CD4-positive, alpha-beta memory T cell (primary cell): ENCODE measurements around the gene OPRD1. TPM values are rescaled to one million over a fixed set of nuclear protein-coding genes. Genes with fewer than 3 reads are reported as not detected.
"Not testable (repeated sequence)": the region's sequence is repeated elsewhere in the genome, so short reads cannot be mapped to it uniquely, and the experiment has no call there.

Source experiments
- CTCF ChIA-PET: fragments of 350-600 bp; sonication (Branson Sonifier 250); formaldehyde crosslinking; loops from one replicate; lab custom pipeline; 2021; ENCODE audit warnings: inconsistent platforms; ENCODE audit not compliant: partially characterized antibody; lab: Charles Lee
- POLR2A ChIA-PET: fragments of 350-600 bp; sonication (Branson Sonifier 250); formaldehyde crosslinking; loops from one replicate; lab custom pipeline; 2021; ENCODE audit not compliant: partially characterized antibody; lab: Charles Lee
- DNase-seq, 5 donors: peaks; one replicate each; pipeline versions ENCODE4 v3.0.0 to v3.0.0-alpha.2; 2020 to 2022; ENCODE audit warnings: mixed read lengths in 1 of 5
- H3K27ac ChIP-seq: one replicate; pipeline ENCODE4 v1.7.0; 2013; ENCODE audit warnings: low read depth, low read length
- H3K27me3 ChIP-seq: 2 replicates; pipeline ENCODE4 v1.7.0; 2013; ENCODE audit warnings: mild to moderate bottlenecking, low read length, moderate library complexity; ENCODE audit not compliant: insufficient read depth
- H3K36me3 ChIP-seq: 2 replicates; pipeline ENCODE4 v1.7.0; 2013; ENCODE audit warnings: mild to moderate bottlenecking, low read length, moderate library complexity; ENCODE audit not compliant: insufficient read depth
- H3K4me1 ChIP-seq: 2 replicates; pipeline ENCODE4 v1.7.0; 2013; ENCODE audit warnings: mild to moderate bottlenecking, low read length, moderate library complexity; ENCODE audit not compliant: insufficient read depth
- H3K4me3 ChIP-seq, 2 donors: one replicate each; pipeline ENCODE4 v1.7.0; 2013; ENCODE audit warnings: low read length in 2 of 2, mild to moderate bottlenecking in 1 of 2
- H3K9me3 ChIP-seq, 2 donors: one replicate each; pipeline ENCODE4 v1.7.0; 2013; ENCODE audit warnings: low read length in 2 of 2, control low read depth in 1 of 2; ENCODE audit not compliant: control insufficient read depth in 1 of 2
- H3K27ac Mint-ChIP-seq, 7 donors: one replicate each; pipeline ENCODE4 v1.8.0; 2020 to 2021; ENCODE audit warnings: mixed read lengths in 7 of 7, mild to moderate bottlenecking in 6 of 7, inconsistent platforms in 3 of 7, moderate library complexity in 3 of 7
- H3K27me3 Mint-ChIP-seq, 2 donors: one replicate each; pipeline ENCODE4 v1.8.0; 2020 to 2021; ENCODE audit warnings: mixed read lengths in 2 of 2
- H3K36me3 Mint-ChIP-seq, 2 donors: one replicate each; pipeline ENCODE4 v1.8.0; 2020 to 2021; ENCODE audit warnings: mixed read lengths in 2 of 2, inconsistent platforms in 1 of 2, mild to moderate bottlenecking in 1 of 2
- H3K4me1 Mint-ChIP-seq, 4 donors: one replicate each; pipeline ENCODE4 v1.8.0; 2020 to 2021; ENCODE audit warnings: mixed read lengths in 4 of 4, mild to moderate bottlenecking in 1 of 4
- H3K4me3 Mint-ChIP-seq, 8 donors: one replicate each; pipeline ENCODE4 v1.8.0; 2020 to 2021; ENCODE audit warnings: mixed read lengths in 8 of 8, mild to moderate bottlenecking in 7 of 8, moderate library complexity in 6 of 8, inconsistent platforms in 3 of 8
- H3K9me3 Mint-ChIP-seq, 8 donors: one replicate each; pipeline ENCODE4 v1.8.0; 2020 to 2021; ENCODE audit warnings: mixed read lengths in 8 of 8, mild to moderate bottlenecking in 5 of 8, inconsistent platforms in 3 of 8, moderate library complexity in 1 of 8
- intact Hi-C: fragments of 100-400 bp; cut with micrococcal nuclease; formaldehyde crosslinking; loops from one replicate; pipeline ENCODE4 v1.15.1; 2023
- polyA plus RNA-seq, 2 donors: library from polyadenylated mRNA; unstranded; fragments of 300-500 nt; fragmentation: Illumina TruSeq; gene quantifications; one replicate each; pipeline ENCODE4 v1.2.3, GENCODE V29; 2021
- total RNA-seq, 2 experiments: library from RNA; stranded (reverse); gene quantifications; one replicate each; pipeline ENCODE4 v1.2.3, GENCODE V29; 2021

OPRD1 gene
- total and polyA plus RNA-seq, 4 experiments from 2014 or later, result 0.03 TPM; not detected in 3

DNA sequence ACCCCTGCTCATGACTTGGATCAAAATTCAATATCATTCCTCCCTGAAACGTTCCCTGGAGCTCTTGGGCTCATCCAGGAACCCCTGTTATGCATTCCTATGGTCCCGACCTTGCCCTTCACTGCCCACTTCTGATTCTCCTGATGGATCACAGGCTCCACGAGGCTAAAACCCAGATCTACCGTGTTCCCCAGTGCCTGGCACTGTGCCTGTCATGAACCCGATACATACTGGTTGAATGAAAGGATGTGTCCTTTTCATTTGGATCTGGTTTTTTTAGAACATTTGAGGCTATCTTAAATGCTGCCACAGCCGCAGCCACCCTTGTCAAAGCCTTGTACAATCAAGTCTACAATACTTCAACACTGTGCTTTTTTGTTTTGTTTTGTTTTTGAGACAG, 22.2 kb upstream of the OPRD1 start:
- H3K36me3 Mint-ChIP-seq, result no peaks in the 10 kb centered on the region
- intact Hi-C loops, result no loop called here
- Histone ChIP-seq H3K36me3 (no peaks in the 10 kb centered on the region), H3K4me3 (no peak overlapping the region), H3K27me3 (no peaks in the 10 kb centered on the region), H3K27ac (no peak overlapping the region), H3K4me1 (no peaks in the 10 kb centered on the region), H3K9me3 (no peaks in the 10 kb centered on the region)
- H3K4me1 Mint-ChIP-seq, result peaks cover 4 to 9% (median 5%) of the 10 kb centered on the region in 4 donors
- H3K27me3 Mint-ChIP-seq, result peaks cover 3 to 8% of the 10 kb centered on the region in 2 donors
- DNase-seq, result no peak
- ChIA-PET CTCF (interaction anchor here (0.6 to 4.2 kb wide), 2 partner anchors 87 to 131 kb away, joined by 3 to 12 read pairs; no protein-coding TSS in a partner anchor), POLR2A (no interaction called here)
- no peaks in the 10 kb centered on the region for H3K9me3 Mint-ChIP-seq
- H3K27ac Mint-ChIP-seq, result no peak overlapping the region
- H3K4me3 Mint-ChIP-seq, result no peak overlapping the region

DNA sequence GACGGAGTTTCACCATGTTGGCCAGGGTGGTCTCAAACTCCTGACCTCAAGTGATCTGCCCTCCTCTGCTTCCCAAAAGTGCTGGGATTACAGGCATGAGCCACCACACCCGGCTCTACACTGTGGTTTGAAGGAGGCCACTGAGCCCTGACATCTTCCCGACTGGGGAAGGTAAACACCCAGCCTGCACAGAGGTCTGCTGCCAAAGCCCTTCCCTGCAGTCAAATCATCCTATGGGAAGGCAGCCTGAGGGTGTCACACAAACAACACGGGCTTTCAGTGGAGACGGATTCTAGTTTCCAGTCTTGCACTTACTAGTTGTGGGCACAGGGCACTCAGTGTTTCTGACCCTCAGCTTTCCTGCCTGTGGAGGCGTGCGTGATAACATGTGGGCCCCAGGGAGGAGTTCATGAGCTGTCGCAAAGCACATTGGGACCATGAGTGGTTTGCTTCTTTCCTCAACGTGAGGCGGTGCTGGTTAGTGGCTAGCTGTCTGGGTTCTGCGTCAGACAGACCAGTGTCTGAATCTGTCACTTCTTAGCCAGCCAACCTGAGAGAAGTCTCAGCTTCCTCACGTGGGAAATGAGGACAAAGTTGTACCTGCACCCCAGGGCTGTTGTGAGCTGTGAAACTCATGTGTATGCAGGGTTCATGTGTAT, 21.5 kb upstream of the OPRD1 start:
- ChIA-PET POLR2A (no interaction called here), CTCF (interaction anchor here (4.2 kb wide), 1 partner anchor 87 kb away, joined by 12 read pairs; no protein-coding TSS in a partner anchor)
- Mint-ChIP-seq H3K4me3 (no peak overlapping the region), H3K36me3 (no peaks in the 10 kb centered on the region), H3K9me3 (no peaks in the 10 kb centered on the region), H3K27ac (peak overlapping the region in 1 of 7 donors; percentile 36), H3K4me1 (peaks cover 0 to 3% (median 2%) of the 10 kb centered on the region in 4 donors), H3K27me3 (peaks cover 4 to 8% of the 10 kb centered on the region in 2 donors)
- intact Hi-C loops, result no loop called here
- H3K4me3 ChIP-seq, result no peak overlapping the region
- H3K27me3 ChIP-seq, result no peaks in the 10 kb centered on the region
- DNase-seq, result no peak
- no peaks in the 10 kb centered on the region for H3K4me1 ChIP-seq
- H3K27ac ChIP-seq, result no peak overlapping the region
- no peaks in the 10 kb centered on the region for H3K36me3 ChIP-seq
- H3K9me3 ChIP-seq, result no peaks in the 10 kb centered on the region

DNA sequence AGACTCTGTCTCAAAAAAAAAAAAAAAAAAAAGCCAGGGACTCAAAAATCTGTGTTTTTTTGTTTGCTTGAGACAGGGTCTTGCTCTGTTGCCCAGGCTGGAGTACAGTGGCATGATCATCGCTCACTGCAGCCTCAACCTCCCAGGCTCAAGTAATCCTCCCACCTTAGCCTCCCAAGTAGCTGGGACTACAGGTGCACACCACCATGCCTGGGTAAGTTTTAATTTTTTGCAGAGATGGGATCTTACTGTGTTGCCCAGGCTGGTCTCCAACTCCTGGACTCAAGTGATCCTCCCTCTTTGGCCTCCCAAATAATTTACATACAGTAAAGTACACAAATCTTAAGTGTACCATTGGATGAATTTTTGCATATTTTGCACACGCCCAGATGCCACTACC, 20.0 kb upstream of the OPRD1 start:
- H3K36me3 ChIP-seq, intact Hi-C loops, H3K27me3 ChIP-seq, H3K27ac Mint-ChIP-seq, H3K4me3 Mint-ChIP-seq, H3K4me1 ChIP-seq, H3K4me1 Mint-ChIP-seq, H3K9me3 Mint-ChIP-seq, H3K27ac ChIP-seq, DNase-seq, H3K36me3 Mint-ChIP-seq, H3K9me3 ChIP-seq, H3K27me3 Mint-ChIP-seq, H3K4me3 ChIP-seq: not testable (repeated sequence)
- POLR2A ChIA-PET, result interaction anchor here (1.2 kb wide), 1 partner anchor 85 kb away, joined by 3 read pairs; no protein-coding TSS in a partner anchor
- CTCF ChIA-PET, result interaction anchor here (4.2 kb wide), 1 partner anchor 85 kb away, joined by 12 read pairs; no protein-coding TSS in a partner anchor

DNA sequence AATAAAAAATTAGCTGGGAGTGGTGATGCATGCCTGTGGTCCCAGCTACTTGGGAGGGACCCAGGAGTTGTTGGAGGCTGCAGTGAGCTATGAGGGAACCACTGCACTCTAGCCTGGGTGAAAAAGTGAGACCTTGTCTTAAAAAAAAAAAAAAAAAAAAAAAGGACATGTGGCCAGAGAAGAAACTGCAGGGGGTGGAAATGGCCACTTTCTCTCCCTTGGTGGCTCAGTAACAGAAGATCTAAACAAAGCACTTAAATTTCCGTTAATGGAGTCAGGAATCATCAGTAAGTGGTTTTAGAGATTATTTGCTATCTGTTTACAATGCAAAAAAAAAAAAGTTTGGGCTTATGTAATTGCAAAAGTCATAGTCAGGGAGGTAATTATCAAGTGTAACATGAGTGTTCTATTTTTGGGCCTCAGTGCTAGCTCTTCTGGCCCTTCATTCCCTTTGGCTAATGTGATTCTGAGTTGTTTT, 19.3 kb upstream of the OPRD1 start:
- peaks cover 0 to 2% (median 0%) of the 10 kb centered on the region in 4 donors for H3K4me1 Mint-ChIP-seq
- no peak for DNase-seq
- POLR2A ChIA-PET, result no interaction called here

DNA sequence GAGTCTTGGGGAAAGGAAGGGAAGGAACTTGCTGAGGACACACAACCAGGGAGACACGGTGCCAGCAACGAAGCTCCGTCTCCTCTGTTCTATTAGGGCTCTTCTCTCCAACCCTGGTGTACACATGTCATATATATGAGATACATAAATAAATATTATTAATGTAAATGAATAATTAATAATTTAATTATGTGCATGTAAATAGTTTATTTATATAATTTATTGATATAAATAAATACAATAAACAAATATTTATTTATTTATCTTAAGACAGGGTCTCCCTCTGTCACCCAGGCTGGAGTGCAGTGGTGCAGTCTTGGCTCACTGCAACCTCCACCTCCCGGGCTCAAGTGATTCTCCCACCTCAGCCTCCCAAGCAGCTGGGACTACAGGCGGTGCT, 17.4 kb upstream of the OPRD1 start:
- H3K36me3 ChIP-seq, H3K27ac ChIP-seq, H3K27ac Mint-ChIP-seq, H3K4me1 Mint-ChIP-seq, POLR2A ChIA-PET, H3K4me3 ChIP-seq, H3K9me3 ChIP-seq, intact Hi-C loops, H3K36me3 Mint-ChIP-seq, H3K4me3 Mint-ChIP-seq, DNase-seq, H3K4me1 ChIP-seq, H3K9me3 Mint-ChIP-seq, H3K27me3 ChIP-seq: not testable (repeated sequence)
- CTCF ChIA-PET, result interaction anchor here (1.4 kb wide), 1 partner anchor 11 kb away, joined by 4 read pairs; no protein-coding TSS in a partner anchor
- peaks cover 8 to 10% of the 10 kb centered on the region in 2 donors for H3K27me3 Mint-ChIP-seq

More for the DNA sequence above, 19.3 kb upstream of the OPRD1 start:
- H3K4me3 Mint-ChIP-seq, result no peak overlapping the region
- Histone ChIP-seq H3K27me3 (no peaks in the 10 kb centered on the region), H3K4me3 (no peak overlapping the region), H3K9me3 (no peaks in the 10 kb centered on the region), H3K27ac (no peak overlapping the region), H3K4me1 (no peaks in the 10 kb centered on the region), H3K36me3 (no peaks in the 10 kb centered on the region)
- no peaks in the 10 kb centered on the region for H3K36me3 Mint-ChIP-seq
- H3K27me3 Mint-ChIP-seq, result peaks cover 4 to 8% of the 10 kb centered on the region in 2 donors
- intact Hi-C loops, result no loop called here
- no peaks in the 10 kb centered on the region for H3K9me3 Mint-ChIP-seq
- CTCF ChIA-PET, result interaction anchor here (1.1 to 4.2 kb wide), 2 partner anchors 8 to 84 kb away, joined by 4 to 12 read pairs; no protein-coding TSS in a partner anchor
- no peak overlapping the region for H3K27ac Mint-ChIP-seq

DNA sequence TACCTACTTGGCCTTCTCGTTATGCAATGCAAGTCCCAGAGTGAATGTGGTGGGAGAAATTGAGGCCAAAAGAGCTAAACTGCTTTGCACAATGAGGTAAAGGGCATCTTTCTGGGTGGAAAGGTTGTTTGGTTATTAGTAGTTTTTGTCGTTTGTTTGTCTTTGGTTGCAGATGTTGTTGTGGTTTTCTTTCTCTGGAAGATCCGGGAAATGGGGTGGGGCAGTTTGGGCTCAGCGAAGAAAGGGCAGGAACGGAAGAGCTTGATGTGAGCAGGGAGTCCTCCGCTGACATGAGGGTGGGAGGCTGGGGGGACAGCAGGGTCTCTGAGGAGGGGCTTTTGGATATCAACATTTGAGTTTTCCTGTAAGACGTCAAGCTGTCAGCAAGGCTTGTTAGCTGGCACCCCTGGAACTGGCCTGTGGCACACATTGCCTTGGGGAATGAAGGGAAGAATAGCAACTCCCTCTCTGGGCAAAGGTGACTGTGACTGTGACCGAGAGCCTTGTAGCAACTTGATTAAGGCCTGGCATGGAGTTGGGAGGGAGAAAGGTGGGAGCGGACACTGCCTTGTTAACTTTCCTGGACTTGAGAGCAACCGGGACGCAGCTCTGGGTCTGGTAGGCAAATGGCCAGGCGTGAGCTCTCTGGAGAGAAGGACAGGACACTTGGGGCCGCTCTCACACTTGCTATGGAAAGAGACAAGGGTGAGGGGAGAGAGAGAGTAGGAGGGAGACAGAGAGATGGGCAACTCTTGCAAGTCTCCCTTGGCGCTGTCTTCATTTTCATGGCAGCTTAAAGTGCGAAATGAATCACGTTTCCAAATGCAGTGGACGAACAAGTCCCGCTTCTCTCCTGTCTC, 15.4 kb upstream of the OPRD1 start:
- no peak for DNase-seq
- peaks cover 2 to 13% of the 10 kb centered on the region in 2 donors for H3K27me3 Mint-ChIP-seq
- no peaks in the 10 kb centered on the region for H3K4me1 ChIP-seq
- POLR2A ChIA-PET, result no interaction called here
- no peaks in the 10 kb centered on the region for H3K36me3 ChIP-seq
- no peak overlapping the region for H3K4me3 ChIP-seq
- H3K27ac ChIP-seq, result no peak overlapping the region
- peak overlapping the region in 1 of 7 donors; percentile 42 for H3K27ac Mint-ChIP-seq
- intact Hi-C loops, result no loop called here
- H3K9me3 Mint-ChIP-seq, result no peaks in the 10 kb centered on the region
- peaks cover 0 to 4% (median under 1%) of the 10 kb centered on the region in 4 donors for H3K4me1 Mint-ChIP-seq
- no peaks in the 10 kb centered on the region for H3K36me3 Mint-ChIP-seq
- H3K27me3 ChIP-seq, result no peaks in the 10 kb centered on the region
- H3K4me3 Mint-ChIP-seq, result no peak overlapping the region
- H3K9me3 ChIP-seq, result no peaks in the 10 kb centered on the region
- CTCF ChIA-PET, result no interaction called here

DNA sequence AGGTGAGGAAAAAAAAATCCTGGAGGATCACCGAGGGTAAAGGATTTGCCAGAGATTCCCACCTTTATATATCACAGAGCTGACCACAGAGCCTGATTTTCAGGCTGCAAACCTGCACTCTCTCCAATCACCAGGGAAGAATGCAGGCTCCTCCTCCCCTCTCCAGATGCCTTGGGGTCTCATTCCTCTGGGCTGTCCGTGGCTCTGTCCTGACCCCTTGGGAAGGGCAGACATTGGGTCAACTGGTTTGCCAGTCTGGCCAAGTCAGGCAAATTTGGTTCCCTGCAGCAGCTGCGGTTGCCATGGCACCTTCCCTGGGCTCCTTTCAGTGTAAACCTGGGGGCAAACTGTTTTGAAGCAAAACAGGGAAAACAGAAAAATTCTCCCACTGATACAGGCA, 11.6 kb upstream of the OPRD1 start:
- Histone ChIP-seq H3K27me3 (no peaks in the 10 kb centered on the region), H3K27ac (no peak overlapping the region), H3K36me3 (no peaks in the 10 kb centered on the region), H3K4me1 (no peaks in the 10 kb centered on the region), H3K4me3 (no peak overlapping the region), H3K9me3 (no peaks in the 10 kb centered on the region)
- no peak for DNase-seq
- Mint-ChIP-seq H3K4me1 (peaks cover 0 to 4% (median under 1%) of the 10 kb centered on the region in 4 donors), H3K9me3 (no peaks in the 10 kb centered on the region), H3K36me3 (no peaks in the 10 kb centered on the region), H3K27ac (no peak overlapping the region), H3K27me3 (peaks cover 0 to 11% of the 10 kb centered on the region in 2 donors), H3K4me3 (no peak overlapping the region)
- CTCF ChIA-PET, result interaction anchor here (1.4 kb wide), 1 partner anchor 15 kb away, joined by 4 read pairs; no protein-coding TSS in a partner anchor
- intact Hi-C loops, result no loop called here
- POLR2A ChIA-PET, result no interaction called here
